HG03025 (cell line): Measurements from ENCODE around the gene CRYGN.

Source experiments
- ATAC-seq: cut with Tn5 transposase; IDR thresholded peaks from one replicate; pipeline ENCODE4 v1.9.1; 2021; ENCODE audit warnings: mild to moderate bottlenecking, moderate library complexity; ENCODE audit not compliant: unreplicated experiment, low FRiP score

Gene CRYGN

DNA sequence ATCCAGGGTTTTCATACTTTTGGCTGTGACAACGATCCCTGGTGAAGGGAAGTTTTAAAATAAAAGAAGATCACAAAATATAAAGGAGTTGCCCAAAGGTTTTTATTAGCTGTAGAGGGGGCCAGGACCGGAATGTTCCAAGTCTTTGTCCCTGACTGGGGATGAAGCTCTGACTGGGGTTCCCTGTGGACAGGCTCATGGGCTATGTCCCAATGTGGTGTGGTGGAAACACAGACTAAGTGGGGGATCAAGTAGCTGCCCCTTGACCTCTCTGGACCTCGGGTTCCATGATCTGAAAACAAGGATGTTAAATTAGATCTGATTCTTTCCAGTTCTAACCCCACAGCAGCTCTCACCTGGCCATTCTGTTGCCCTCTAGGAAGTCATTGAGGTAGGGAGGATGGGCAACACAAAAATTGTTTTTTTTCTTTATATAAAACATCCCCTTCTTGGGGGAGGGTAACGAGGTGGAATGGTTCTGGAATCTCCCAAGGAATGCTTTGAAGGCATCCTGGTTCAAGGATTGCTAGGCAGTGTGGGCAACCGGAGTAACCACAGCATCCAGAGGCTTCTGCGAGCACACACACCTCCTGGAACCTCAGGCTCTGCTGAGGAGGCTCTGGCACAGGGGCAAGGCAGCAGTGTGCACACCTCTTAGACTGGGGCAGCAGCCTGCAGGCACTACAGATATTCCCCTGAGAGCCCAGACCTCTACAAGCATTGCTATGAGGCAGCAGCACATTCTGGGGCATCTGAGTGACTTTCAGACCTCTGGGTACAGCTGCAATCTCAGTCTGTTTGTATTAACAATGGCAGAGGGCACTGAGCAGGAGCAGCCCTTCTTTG is 21.4 kb upstream of the CRYGN start:
- no peak for ATAC-seq

DNA sequence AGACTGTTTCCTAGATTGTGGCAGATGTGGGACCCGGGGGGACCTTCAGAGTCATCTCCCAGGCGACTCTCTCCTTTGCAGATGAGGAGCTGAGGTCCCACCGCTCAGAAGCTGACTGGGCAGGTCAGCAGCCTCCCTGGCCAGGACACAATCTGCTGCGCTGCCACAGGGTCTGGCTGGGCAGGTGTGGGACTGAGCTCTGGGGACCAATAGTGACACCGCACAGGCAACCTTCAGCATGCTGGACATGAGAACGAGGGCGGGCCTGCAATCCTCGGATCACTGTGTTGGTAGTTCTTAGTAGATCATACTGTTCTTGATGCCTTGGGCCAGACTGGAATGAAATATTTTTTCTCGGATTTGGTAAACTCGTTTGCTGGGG is 20.5 kb upstream of the CRYGN start:
- no peak for ATAC-seq

DNA sequence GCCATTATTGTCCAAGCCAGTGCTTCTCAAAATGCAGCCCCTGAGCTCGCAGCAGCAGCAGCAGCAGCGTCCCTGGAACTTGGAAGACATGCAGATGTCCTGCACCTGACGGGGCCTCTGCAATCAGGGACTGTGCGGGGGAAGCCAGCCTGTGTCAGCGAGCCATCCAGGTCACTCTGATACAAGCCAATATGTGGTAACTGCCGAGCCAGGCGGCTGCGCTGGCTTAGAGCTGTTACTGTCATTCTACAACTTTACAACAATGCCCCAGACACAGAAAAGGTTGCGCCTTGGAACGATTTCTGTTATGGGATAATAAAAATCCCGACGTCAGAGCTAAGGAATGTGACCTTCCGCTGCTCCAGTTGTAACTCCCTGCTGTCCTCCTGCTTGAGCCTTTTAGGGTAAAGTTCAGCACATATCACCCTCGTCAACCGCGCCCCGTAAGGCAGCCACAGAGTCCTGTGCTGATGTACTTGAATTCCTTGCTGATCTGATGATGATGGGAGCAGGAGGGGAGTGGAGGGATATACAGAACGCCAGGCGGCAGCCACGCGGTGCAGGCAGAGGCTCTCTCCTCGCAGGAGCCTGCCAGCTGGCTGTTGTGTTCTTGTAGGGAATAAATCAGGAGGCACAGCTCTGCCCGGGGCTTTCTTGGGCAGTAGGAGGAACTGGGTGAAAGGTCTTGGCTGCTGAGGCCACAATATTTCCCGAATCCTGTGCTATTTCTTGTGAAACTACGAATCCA is 20.0 kb upstream of the CRYGN start:
- no peak for ATAC-seq

DNA sequence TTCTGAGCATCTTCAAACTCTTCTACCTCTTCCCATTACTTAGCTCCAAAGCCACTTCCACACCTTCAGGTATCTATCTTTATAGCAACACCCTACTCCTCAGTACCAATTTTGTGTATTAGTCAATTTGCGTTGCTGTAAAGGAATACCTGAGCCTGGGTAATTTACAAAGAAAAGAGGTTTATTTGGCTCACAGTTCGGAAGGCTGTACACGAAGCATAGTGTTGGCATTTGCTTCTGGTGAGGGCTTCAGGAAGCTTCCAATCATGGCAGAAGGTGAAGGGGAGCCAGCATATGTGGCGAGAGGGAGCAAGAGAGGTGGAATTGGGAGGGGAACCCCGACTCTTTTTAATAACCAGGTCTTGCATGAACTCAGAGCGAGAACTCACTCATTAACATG is 17.6 kb upstream of the CRYGN start:
- ATAC-seq = no peak

DNA sequence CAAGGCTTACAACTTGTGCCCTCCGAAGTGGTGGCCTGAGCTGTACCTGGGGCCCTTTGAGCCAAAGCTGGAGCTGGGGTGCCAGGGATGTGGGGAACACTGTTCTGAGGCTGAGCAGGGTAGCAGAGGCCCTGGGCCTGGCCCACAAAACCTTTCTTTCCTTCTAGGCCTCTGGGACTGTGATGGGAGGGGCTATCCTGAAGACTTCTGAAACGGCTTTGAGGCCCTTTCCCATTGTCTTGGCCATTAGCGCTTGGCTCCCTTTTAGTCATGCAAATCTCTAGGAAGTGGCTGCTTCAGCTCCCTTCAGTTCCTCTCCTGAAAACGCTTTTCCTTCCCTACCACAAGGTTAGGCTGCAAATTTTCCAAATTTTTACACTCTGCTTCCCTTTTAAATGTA is 16.8 kb upstream of the CRYGN start:
- ATAC-seq = no peak

DNA sequence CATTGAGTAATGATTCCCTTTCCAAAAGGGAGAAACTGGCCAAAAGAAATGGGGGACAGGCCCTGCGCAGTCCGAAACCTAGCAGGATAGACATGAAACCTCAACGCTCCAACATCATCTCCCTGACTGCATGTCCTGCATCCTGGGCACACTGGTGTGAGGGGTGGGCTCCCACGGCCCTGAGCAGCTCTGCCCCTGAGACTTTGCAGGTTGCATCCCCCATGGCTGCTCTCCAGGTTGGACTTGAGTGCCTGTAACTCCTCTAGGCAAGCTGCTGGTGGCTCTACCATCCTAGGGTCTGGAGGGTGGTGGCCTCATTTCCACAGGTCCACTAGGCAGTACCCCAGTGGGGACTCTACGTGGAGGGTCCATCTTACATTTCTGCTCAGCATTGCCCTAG is 16.3 kb upstream of the CRYGN start:
- ATAC-seq = no peak

DNA sequence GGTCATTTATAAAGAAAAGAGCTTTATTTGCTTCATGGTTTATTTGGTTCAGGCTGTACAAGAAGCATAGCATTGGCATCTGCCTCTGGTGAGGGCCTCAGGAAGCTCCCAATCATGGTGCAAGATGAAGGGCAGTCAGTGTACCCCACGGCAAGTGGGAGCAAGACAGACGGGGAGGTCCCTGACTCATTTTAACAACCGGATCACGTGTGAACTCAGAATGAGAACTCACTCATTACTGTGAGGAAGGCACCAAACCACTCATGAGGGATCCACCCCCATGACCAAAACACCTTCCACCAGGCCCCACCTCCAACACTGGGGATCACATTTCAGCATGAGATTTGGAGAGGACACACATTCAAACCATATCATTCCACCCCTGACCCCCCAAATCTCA is 15.7 kb upstream of the CRYGN start:
- ATAC-seq = no peak

DNA sequence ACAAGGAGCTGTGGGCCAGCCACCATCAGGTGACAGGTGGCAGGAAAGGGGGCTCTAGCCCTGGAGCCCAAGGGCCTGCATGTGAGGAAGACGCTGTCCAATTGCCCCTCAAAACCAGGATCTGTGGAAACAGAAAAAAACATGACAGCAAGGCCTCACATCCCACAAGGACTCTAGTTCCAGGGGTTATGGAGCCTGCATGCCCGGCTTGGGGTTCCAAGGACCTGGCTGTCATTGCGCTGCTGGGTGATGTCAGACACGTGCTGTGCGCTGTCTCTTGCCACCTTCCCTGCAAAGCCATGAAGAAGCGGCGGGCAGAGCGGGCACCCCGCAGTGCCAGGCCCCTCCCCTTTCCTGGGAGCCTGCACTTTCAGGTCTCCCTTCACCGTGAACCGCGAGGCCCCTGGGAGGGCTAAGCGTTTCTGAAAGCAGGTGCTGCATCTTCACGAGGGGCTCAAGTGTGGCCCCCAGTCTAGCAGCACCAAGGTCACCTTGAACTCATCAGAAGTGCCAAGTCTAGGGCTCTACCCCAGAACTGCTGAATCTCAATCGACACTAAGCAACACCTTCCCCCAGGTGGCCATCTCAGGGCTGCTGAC is 15.1 kb upstream of the CRYGN start:
- ATAC-seq = no peak

DNA sequence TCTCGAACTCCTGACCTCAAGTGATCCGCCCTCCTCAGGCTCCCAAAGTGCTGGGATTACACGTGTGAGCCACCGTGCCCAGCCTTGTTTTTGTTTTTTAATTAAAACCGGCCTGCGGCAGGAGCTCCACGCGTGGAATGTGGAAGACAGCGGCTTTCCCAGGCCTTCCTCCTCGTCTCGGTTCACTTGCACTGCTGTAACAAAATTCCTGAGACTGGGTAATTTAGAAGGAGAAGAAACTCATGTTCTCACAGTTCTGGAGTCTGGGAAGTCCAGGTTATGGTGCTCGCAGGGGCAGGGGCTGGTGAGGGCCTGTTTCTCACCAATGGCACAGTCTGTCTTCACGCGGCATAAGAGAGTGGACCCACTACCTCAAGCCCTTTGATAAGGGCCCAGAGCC is 14.4 kb upstream of the CRYGN start:
- no peak for ATAC-seq

DNA sequence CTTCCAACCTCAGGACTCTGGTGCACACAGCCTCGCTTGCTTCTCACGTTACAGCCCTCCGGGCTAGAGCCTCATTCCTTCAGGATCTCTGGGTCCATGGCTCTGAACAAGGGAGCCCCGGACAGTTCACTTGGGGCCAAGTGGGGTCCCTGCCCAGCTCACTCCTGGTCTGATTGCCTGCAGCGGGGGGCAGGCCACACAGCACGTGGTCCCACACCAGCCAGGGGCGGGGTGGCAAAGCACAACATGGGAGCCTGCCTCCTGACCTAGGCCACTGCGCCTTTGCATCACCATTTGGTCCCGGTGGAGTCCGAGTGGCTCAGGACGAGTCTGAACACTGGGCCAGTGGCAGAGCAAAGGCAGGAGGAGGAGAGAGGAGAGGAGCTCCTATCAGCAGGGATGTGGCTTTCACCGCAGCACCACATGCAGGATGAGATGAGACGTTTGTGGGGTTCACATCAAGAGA is 13.4 kb upstream of the CRYGN start:
- ATAC-seq = no peak

DNA sequence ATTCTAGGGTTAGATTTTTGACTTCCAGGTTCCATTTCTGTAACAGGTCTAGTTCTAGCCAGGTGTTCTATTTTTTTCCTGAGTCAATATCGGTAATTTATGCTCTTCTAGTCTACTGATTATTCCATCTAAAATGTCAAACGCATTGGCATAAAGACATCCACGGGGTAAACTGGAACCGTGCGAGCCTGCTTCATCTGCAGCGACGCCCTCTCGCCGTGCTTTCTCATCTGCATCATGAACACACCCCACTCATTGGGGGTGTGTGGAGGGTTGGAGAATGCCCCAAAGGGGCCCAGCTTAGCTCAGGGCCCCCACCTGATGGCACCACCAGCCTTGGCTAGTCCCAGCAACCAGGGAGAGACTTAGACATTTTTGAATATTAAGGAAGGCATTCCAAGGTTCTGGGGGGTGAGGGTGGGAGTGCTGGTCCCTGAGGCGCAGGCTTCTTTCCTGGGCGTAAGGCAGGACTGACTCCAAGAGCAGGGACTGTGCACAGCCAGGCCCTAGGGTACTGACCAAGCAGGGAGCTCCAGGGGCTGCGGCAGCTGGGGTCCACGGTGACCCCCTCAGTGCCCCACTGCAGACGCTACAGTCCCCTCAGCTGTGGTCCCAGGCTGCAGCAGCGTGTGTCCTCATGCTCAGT is 12.9 kb upstream of the CRYGN start:
- ATAC-seq = no peak

DNA sequence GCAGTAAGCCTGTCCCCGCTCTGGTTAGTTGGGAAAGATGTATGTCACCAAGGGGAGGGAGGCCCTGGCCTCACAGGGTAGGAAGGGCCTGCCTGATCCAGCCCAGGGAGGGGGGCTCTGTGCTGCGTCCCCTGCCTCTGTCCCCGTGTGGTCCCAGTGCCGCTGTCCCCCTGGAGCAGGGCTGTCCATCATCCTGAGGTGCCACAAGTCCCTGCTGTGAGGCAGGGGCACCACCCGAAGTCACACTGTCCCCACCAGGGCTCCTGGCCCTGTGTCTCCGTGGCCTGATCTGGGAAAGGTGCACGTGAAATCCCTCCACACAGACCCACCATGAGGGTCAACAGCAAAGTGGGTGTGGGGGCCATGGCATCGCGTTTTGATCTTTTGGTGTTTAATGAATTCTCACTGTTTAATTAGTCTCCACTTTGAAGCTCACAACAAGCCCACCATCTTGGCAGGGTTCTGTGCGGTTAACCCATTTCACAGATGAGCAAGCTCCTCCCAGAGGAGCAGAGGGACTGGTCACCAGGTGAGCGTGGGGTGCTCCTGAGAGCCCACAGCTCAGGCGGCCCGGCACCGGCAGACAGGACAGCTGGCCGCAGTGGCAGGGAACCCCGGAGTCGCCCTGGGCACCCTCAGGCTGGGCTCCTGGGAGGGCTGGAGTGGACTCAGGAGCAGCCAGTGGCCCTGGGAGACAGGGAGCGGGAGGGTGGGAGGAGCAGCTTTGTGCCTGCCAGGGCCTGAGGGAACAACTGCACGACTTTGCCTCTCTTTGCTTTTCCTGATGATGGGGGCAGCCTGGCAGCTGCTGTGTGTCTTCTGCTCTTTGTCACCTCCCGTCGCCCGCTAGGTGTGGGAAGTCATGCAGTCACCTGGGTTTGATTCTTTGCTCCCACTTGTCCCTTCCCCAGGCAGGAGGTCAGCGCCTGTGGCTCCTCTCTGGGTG is 12.0 kb upstream of the CRYGN start:
- no peak for ATAC-seq

DNA sequence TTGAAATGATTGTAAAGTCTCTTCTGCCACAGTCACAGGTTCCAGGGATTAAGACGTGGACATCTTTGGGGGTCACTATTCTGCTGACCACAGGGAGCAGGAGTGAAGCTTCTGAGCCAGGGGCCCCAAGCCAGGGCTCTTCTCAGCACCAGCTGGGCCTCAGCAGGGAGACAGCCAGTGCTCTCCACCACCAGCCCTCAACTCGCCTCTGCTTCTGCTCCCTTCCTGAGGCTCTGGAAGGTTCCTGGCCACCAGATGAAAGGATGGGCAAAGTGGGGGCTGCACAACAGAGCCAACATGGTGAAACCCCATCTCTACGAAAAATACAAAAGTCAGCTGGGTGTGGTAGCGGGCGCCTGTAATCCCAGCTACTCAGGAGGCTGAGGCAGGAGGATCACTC is 11.2 kb upstream of the CRYGN start:
- no peak for ATAC-seq

DNA sequence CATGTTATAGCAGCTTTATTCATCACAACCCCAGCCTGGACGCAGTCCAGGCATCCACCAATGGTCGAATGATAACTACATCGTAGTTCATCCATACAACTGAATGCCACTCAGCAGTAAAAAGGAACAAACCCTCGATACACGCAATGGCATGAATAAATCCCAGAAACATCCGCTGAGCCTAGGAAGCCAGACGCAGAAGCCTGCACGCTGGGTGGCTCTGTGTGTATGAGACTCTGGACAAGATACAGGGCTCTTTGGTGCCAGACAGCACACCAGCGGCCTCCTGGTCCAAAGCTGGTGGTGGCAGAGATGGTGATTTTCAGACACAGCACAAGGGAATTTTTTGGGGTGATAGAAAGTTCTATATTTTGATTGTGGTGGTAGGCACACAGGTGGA is 10.0 kb upstream of the CRYGN start:
- no peak for ATAC-seq

DNA sequence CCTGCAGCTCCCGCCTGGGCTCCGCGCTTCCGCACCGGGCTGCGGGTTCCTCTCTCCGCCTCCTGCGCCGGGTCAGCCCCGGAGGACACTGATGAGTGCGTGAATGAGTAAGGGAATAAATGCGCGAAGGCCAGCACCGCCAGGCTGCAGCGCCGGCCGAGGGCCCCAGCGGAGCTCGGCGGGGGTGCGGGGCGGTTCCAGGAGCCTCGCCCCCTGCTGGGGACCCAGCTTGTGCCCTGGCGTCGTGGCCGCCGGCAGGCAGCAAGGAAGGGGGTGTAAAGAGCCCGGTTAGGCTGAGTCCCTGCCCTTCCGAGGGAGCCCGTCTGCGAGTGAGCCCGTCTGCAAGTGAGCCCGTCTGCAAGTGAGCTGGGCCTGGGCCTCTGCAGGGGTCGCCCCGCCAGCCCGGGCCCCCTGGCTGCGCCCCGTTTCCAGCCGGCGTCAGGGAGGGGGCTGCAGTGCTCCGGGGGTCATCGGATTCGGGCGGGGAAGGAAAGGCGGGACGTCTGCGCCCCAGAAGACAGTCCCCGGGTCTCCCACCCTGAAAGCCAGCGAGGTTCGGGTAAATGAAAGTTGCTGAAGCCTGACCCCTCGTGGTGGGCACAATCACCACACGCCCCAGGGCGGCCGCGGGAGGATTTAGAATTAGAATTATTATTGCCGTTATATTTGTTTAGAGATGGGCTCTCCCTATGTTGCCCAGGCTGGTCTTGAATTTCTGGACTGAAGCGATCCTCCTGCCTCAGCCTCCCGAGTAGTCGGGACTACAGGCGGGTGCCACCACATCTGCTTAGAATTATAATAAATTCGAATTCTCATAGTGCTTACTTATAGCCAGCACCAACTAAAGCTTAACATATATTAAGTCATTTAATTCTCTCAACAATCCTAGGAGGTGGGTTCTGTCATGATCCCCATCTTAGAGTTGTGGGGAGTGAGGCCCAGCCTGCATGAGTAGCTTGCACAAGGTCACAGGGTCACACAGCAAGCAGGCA is 8.6 kb upstream of the CRYGN start:
- ATAC-seq = no peak

DNA sequence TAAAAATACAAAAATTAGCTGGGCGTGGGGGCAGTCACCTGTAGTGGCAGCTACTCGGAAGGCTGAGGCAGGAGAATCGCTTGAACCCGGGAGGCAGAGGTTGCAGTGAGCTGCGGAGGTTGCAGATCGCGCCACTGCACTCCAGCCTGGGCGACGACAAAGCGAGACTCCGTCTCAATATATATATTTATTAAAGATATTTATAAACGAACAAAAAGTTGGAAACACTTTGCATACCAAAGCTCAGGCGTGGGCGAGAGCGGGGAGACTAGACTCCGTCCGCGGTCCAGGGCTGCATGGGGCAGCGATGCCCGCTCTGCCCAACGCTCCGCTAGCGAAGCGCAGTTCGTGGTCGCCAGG is 7.9 kb upstream of the CRYGN start:
- ATAC-seq = no peak

DNA sequence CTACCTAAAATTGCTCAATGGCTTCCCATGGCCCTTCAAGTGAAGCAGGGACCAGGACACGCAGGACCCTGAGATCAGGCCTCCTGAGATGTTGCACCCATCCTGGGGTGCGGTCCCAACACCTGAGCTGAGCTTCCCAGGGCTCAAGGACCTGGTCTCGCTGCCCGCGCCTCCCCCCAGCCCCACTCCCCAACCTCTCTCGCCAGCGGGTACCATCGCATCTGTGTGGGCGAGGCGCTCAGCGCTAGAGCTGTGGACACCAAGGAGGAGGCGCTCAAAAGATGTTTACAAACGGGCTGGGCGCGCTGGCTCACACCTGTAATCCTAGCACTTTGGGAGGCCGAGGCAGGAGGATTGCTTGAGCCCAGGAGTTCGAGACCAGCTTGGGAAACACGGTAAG is 7.4 kb upstream of the CRYGN start:
- no peak for ATAC-seq

DNA sequence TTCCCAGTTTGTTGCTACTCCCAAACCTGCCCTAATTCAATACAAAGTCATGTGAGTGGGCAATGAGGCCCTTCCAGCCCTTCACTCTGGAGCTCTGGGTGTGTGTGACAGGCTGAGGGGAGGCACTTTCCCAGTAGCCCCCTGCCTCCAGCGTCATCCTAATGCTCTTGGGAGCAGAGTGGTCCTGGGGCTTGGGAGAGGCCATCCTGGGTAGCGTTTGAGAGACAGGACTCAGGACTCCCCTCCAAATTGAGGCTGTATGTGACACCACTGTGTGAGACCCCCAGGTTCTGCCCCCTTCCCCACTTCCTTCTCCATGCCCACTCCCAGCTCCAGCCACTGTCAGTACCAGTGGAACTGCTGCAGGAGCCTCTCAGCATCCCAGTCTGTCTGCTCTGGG is 6.5 kb upstream of the CRYGN start:
- ATAC-seq = no peak

DNA sequence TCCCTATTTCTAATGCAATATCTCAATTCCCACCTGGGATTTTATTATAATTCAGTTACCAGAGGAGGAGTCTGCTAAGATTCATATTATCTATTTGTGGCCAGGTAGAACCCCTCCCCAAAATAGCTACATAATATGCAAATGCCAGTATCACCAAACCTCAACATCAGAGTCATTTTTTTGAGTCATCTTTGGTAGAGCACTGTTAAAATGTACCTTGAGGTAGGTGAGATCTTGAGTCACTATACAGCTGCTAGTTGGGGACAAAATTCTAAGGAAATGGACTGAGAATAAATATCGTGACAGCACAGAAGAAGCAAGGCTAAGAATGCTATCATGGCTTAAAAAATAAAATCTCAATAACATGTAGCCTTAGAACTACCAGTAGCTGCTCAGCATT is 4.7 kb upstream of the CRYGN start:
- ATAC-seq = no peak
